T-helper 1 cell treated with Interleukin-12 subunit alpha and Interleukin-12 subunit beta and Interleukin-4 antibody, amounts not matched to agents 30 μg/mL and 1 μg/mL, for 36 hours (primary cell): ENCODE measurements around the gene GPC2.
"Not testable (repeated sequence)": the region's sequence is repeated elsewhere in the genome, so short reads cannot be mapped to it uniquely, and the experiment has no call there.

Source experiments
- H3K27ac Mint-ChIP-seq: one replicate; pipeline ENCODE4 v1.8.0; 2021; ENCODE audit warnings: mild to moderate bottlenecking, mixed read lengths
- H3K27me3 Mint-ChIP-seq: one replicate; pipeline ENCODE4 v1.8.0; 2021; ENCODE audit warnings: low read depth, mixed read lengths
- H3K36me3 Mint-ChIP-seq: one replicate; pipeline ENCODE4 v1.8.0; 2021; ENCODE audit warnings: low read depth, mixed read lengths
- H3K4me1 Mint-ChIP-seq: one replicate; pipeline ENCODE4 v1.8.0; 2021; ENCODE audit warnings: low read depth, mixed read lengths
- H3K4me3 Mint-ChIP-seq: one replicate; pipeline ENCODE4 v1.8.0; 2021; ENCODE audit warnings: mild to moderate bottlenecking, moderate library complexity, mixed read lengths
- H3K9me3 Mint-ChIP-seq: one replicate; pipeline ENCODE4 v1.8.0; 2021; ENCODE audit warnings: mixed read lengths

Gene GPC2

GRCh38 chr7:100130608-100131453, 46.4 kb downstream of the GPC2 start:
- Mint-ChIP-seq H3K36me3 (no peaks in the 10 kb centered on the region), H3K27me3 (no peaks in the 10 kb centered on the region), H3K27ac (peak overlapping the region; percentile 52), H3K4me1 (peaks cover 18% of the 10 kb centered on the region), H3K4me3 (peak overlapping the region; percentile 56), H3K9me3 (no peaks in the 10 kb centered on the region)

GRCh38 chr7:100130220-100130607, 47.0 kb downstream of the GPC2 start:
- not testable (repeated sequence) for H3K27ac Mint-ChIP-seq, H3K27me3 Mint-ChIP-seq, H3K4me3 Mint-ChIP-seq, H3K36me3 Mint-ChIP-seq, H3K9me3 Mint-ChIP-seq
- H3K4me1 Mint-ChIP-seq: peaks cover 21% of the 10 kb centered on the region

GRCh38 chr7:100128637-100128963, 48.6 kb downstream of the GPC2 start:
- H3K27ac Mint-ChIP-seq: peak overlapping the region; percentile 63
- H3K27me3 Mint-ChIP-seq: no peaks in the 10 kb centered on the region
- peaks cover 31% of the 10 kb centered on the region for H3K4me1 Mint-ChIP-seq
- H3K36me3 Mint-ChIP-seq: peaks cover 5% of the 10 kb centered on the region
- H3K9me3 Mint-ChIP-seq: no peaks in the 10 kb centered on the region
- H3K4me3 Mint-ChIP-seq: peak overlapping the region; percentile 100

- peak overlapping the region; percentile 63 for H3K27ac Mint-ChIP-seq
- peaks cover 31% of the 10 kb centered on the region for H3K4me1 Mint-ChIP-seq
- H3K9me3 Mint-ChIP-seq: no peaks in the 10 kb centered on the region
- peak overlapping the region; percentile 100 for H3K4me3 Mint-ChIP-seq
- H3K27me3 Mint-ChIP-seq: no peaks in the 10 kb centered on the region
- peaks cover 6% of the 10 kb centered on the region for H3K36me3 Mint-ChIP-seq
Observed at GRCh38 chr7:100127866-100128636, 49.1 kb downstream of the GPC2 start.

GRCh38 chr7:100126931-100127865, 50.0 kb downstream of the GPC2 start, which contains the start of gene MBLAC1:
TSS of gene MBLAC1 (plus strand) at chr7:100126967. CDS start at chr7:100127396, 429 bp downstream.
- Mint-ChIP-seq H3K27ac (peak within 1 kb of the TSS; percentile 100), H3K27me3 (no peaks in the 10 kb centered on the region), H3K9me3 (no peaks in the 10 kb centered on the region), H3K4me3 (peak within 1 kb of the TSS; percentile 100), H3K36me3 (peaks cover 10% of the 10 kb centered on the region), H3K4me1 (peaks cover 27% of the 10 kb centered on the region)

GRCh38 chr7:100126239-100126930, 50.8 kb downstream of the GPC2 start:
- peaks cover 25% of the 10 kb centered on the region for H3K4me1 Mint-ChIP-seq
- peaks cover 10% of the 10 kb centered on the region for H3K36me3 Mint-ChIP-seq
- H3K27ac Mint-ChIP-seq: peak overlapping the region; percentile 100
- peak overlapping the region; percentile 100 for H3K4me3 Mint-ChIP-seq
- no peaks in the 10 kb centered on the region for H3K9me3 Mint-ChIP-seq
- no peaks in the 10 kb centered on the region for H3K27me3 Mint-ChIP-seq

- Mint-ChIP-seq H3K36me3 (peaks cover 10% of the 10 kb centered on the region), H3K4me3 (peak overlapping the region; percentile 9), H3K27ac (peak overlapping the region; percentile 19), H3K27me3 (no peaks in the 10 kb centered on the region), H3K9me3 (no peaks in the 10 kb centered on the region), H3K4me1 (peaks cover 27% of the 10 kb centered on the region)
Observed at GRCh38 chr7:100124301-100125230, 52.6 kb downstream of the GPC2 start.

GRCh38 chr7:100122568-100122967, 54.6 kb downstream of the GPC2 start:
- H3K4me3 Mint-ChIP-seq: no peak overlapping the region

GRCh38 chr7:100122067-100122466, 55.1 kb downstream of the GPC2 start:
- H3K27me3 Mint-ChIP-seq: no peaks in the 10 kb centered on the region
- H3K27ac Mint-ChIP-seq: no peak overlapping the region
- no peak overlapping the region for H3K4me3 Mint-ChIP-seq
- peaks cover 28% of the 10 kb centered on the region for H3K4me1 Mint-ChIP-seq
- peaks cover 10% of the 10 kb centered on the region for H3K36me3 Mint-ChIP-seq
- H3K9me3 Mint-ChIP-seq: no peaks in the 10 kb centered on the region

More at GRCh38 chr7:100122568-100122967, 54.6 kb downstream of the GPC2 start:
- Mint-ChIP-seq H3K4me1 (peaks cover 28% of the 10 kb centered on the region), H3K27me3 (no peaks in the 10 kb centered on the region), H3K27ac (no peak overlapping the region), H3K9me3 (no peaks in the 10 kb centered on the region), H3K36me3 (peaks cover 10% of the 10 kb centered on the region)

- Mint-ChIP-seq H3K36me3 (peaks cover 14% of the 10 kb centered on the region), H3K27me3 (no peaks in the 10 kb centered on the region), H3K4me3 (peak overlapping the region; percentile 95), H3K9me3 (no peaks in the 10 kb centered on the region), H3K27ac (peak overlapping the region; percentile 98), H3K4me1 (peaks cover 28% of the 10 kb centered on the region)
Observed at GRCh38 chr7:100120733-100121036, 56.5 kb downstream of the GPC2 start.

GRCh38 chr7:100119970-100120732, 57.0 kb downstream of the GPC2 start:
- Mint-ChIP-seq H3K9me3 (no peaks in the 10 kb centered on the region), H3K27ac (peak overlapping the region; percentile 98), H3K36me3 (peaks cover 14% of the 10 kb centered on the region), H3K27me3 (no peaks in the 10 kb centered on the region), H3K4me3 (peak overlapping the region; percentile 95), H3K4me1 (peaks cover 24% of the 10 kb centered on the region)
